ENCODE data around the gene ZNF254.
"Not testable (repeated sequence)": the region's sequence is repeated elsewhere in the genome, so short reads cannot be mapped to it uniquely, and the experiment has no call there.

- not testable (repeated sequence) for TF ChIP-seq CTCF, POLR2A (IDR thresholded peaks at IDR 0.05)
These were observed 11.5 kb upstream of the ZNF254 start for GRCh38 chr19:24075530-24075929.
